Stimulated activated CD4-positive, alpha-beta T cell treated with anti-CD3 and anti-CD28 coated beads, Interleukin-4, amount 100 ng/mL, for 24 hours (primary cell): ENCODE results near the gene L1CAM.

Source experiments
- DNase-seq: peaks from one replicate; pipeline ENCODE4 v3.0.0-alpha.2; 2020

L1CAM gene

DNA sequence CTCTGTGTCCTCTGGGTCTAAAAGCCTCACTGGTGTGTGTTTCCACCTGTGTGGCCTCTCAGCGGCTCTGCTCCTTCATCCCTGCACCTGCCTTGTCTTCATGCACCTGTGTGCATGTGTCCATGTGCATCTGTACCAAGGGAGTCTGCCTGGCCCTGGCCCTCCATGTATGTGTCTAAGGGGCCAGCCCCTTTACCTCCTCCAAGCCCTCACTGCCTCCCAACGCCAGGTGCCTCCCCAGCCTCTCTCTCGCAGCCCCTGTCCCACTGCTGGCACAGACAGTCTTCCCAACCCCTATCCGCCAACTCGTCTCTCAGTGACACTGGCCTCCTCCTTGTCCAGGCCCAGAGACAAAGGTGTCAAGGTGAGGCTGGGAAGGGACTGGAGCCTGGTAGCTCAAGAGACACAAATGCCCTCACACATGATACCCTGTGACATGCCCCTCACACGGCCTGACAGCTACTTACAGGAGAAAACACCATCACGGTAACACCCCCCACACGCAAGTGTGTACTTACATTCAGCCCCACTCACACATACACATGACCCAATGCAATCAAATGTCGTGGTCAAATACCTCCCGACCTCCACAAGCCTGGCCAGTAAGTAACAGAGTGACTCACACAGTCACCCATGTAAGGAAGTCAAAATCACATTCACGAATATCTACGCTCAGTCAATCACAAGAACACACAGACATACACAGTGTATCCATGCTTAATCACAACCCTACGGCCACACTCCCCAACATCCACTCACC lies 11.4 kb downstream of the L1CAM start:
- DNase-seq = no peak

DNA sequence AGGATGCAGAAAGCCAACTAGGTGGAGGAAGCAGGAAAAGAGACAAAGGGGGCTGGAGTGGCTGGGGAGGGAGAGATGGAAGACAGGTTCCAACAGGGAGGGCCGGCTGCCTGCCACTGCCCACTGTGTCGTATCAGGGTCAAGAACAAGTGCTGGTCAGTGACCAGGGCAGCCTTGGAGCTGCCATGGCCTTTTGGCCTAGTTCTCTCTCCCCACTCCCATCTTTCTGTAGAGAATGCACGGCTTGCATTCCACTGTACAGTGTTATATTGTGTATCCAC lies 11.9 kb downstream of the L1CAM start:
- DNase-seq = no peak

DNA sequence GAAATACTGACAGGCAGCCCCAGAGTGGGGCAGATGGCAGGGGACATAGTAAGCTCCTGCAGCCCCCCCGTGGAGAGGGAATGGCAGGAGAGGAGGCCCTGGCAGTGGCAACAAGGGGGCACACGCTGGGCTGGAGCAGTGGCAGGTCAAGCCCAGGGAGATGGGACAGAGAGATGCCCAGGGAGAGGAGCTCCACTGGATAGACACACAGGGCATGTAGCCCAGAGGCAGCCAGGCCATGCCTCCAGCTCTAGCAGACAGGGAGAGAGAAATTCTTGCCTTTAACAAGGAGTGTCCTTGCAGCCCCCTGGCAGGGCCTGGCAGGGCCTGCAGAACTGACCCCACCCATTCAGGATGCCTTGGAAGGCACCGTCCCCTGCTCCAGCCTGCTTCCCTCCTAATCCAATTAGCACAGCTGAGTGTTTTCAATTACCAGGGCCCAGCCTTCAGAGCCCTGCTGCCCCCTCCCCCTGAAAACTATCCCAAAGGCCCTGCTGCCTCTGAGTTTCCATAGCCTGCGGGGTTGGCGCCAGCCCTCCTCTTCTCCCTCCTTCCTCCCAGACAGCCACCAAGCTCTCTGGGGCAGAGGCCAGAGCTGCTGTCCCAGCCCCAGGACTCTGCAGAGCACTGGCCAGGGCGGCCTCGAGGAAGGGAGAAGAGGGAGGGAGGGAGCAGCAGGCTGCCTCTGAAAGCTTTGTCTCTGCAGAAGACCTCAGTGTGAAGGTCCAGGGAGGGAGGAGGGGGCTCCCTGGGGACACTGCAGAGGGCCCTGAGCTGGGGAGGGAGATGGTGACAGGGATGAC lies 12.5 kb downstream of the L1CAM start:
- no peak for DNase-seq

DNA sequence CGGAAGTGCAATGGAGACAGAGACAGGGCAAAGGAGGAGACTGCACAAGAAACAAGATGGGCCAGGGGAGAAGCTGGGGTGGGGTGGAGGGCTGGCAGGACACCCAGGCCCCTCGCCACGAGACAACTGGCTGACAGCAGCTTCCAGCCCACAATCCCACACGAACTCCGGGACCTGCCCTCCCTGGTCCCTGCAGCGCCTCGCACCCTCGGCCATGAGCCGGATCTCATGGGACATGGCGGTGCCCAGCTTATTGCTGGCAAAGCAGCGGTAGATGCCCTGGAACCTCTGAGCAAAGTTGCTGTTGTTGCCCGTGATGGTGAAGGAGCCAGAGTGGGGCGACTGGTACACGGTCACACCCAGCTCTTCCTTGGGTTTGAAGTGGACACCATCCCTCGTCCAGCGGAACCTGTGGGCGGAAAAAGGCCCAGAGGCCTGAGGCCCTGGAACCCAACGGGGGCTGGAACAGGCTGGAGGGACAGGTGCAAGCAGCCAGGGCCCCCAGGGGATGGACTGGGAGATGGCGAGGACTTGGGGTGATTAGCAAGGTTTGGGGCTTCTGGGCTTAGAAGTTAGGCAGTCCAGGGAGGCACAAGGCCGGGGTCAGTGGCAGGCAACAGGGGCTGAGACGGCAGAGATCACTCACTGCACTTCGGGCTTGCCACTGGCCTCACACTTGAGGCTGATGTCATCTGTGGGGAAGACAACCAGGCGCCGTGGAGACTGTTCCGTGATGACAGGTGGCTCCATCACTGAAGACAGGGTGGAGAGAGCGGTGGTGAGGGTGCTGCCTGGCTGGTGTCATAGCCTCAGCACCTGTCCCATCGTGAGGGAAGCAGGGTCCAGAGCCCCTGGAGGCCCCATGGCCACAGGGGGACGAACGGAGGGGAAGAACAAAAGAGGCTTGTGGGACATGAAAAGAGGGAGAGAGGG lies 13.8 kb downstream of the L1CAM start:
- DNase-seq = no peak

- DNase-seq = no peak
These were observed 14.5 kb downstream of the L1CAM start for GRCh38 chrX:153871451-153871850.

- no peak for DNase-seq
These were observed 15.1 kb downstream of the L1CAM start for GRCh38 chrX:153870791-153871360.

GRCh38 chrX:153870288-153870690 lies 15.7 kb downstream of the L1CAM start:
- no peak for DNase-seq

- DNase-seq = no peak
These were observed 16.3 kb downstream of the L1CAM start for GRCh38 chrX:153869473-153870287.

DNA sequence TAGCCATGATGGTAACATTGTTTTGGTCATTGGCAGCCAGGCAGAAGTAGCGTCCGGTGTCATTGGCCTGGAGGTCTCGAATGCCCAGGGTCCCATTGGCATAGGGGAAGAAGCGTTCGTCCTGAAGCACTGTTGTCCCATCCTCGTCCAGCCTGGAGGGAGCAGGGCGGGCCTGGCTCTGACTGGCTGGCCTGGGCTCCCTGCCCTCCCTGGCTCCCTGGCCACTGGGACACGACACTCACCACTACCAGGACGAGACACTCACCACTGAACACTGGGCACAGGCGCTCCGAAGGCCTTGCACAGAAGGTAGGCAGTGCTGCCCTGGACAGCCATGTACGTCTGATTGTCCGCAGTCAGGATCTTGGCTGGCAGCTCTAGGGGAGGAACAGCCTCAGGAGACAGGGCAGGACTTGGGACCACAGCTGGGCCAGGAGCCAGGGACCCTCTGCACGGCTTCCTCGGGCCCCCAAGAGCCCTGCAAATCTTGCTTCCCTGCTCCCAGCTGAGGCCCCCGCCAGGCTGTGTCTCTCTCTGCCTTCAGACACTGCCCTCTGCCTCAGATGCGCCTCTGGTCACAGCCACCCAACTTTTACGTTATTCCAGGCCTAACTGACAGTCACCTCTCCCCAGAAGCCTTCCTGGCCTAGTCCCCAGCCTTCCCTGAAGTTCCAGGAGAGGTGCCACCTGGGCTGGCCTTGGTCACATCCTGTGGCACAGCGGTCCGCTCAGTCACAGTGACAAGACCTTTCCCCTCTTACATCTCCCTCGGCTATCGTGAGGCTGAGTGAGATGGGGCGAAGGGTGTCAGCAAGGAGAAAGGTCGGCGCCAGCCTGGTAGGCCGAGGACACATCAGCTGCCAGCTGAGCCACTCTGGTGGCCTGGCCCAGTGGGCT lies 17.1 kb downstream of the L1CAM start:
- no peak for DNase-seq

DNA sequence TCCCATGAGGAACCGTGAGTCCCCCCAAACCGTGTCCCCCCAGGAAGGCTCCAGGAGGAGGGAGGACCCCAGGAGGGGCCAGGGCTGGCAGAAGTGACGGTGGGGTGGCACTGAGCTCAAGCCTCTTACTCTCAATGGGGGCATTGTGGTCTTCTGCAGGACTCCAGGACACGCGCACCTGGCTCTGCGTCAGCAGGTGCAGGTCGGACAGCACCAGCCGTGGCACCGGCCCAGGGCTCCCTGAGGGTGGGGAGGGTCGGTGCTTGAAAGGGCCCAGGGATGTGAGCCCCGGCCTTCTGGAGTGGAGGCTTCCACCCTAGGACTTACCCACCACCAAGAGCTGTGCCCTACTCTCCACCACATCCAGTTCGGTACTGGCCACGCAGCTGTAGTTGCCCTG lies 18.3 kb downstream of the L1CAM start:
- DNase-seq = no peak

GRCh38 chrX:153867139-153867538 lies 18.8 kb downstream of the L1CAM start:
- no peak for DNase-seq

GRCh38 chrX:153866302-153867019 lies 19.5 kb downstream of the L1CAM start:
- DNase-seq = no peak

DNA sequence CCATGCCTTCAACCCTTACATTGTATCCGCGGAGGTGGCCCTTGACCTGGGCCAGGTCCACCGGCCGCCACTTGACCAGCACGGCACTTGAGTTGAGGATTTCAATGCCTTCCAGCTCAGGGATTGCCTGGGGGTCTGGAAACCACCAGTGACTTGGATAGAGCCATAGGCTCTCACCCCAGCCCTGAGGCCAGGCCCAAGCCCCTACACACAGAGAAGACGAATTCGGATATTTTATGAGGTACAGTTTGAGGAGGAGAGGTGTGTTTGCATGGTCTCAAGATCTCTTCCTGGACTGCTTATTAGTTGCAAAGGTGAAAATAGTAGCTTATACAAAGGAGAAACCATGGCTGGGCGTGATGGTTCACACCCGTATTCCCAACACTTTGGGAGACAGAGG lies 20.3 kb downstream of the L1CAM start:
- no peak for DNase-seq

DNA sequence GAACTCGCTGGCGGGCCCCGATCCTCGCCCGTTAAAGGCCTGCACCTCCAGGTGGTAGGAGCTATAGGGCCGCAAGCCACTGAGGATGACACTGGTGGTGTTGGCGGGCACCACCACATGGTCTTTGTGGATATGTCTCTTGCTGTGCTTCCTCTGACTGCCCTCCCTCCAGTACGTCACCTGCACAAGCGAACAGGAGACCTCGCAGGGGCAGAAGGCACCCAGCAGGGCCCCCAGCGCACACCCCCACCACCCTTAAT lies 20.7 kb downstream of the L1CAM start:
- no peak for DNase-seq

- DNase-seq = no peak
These were observed 21.2 kb downstream of the L1CAM start for GRCh38 chrX:153864561-153865320.

- DNase-seq = no peak
These were observed 21.9 kb downstream of the L1CAM start for GRCh38 chrX:153864101-153864500.

DNA sequence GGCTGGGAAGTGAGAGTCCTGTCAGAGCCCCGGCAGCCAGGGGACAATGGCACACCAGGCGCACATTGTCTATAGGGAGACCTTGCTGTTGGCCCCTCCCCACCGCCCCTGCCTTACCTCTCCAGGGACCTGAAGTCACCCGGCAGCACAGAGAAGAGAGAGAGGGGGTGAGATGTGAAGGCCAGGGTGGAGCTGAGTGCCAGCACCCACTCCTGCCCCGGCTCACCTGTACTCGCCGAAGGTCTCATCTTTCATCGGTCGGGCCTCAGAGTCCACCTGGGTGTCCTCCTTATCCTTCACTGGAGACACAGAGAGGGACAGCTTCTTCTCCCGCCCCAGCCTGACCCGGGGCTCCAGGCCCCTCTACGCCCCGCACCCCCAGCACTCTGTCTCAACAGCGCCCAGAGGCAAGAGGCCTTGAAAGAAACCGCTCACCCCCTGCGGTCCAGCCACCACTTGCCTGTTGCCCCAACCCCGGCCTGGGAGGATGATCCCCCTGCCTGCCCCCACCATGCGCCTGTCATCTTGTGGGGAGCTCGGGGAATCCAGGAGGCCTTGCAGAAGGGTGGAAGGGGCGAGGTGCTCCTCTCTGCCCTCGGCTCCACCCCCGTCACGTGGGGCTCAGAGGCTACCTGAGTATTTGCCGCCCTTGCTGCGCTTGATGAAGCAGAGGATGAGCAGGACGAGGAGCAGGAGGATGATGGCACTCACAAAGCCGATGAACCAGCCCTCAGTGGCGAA lies 22.6 kb downstream of the L1CAM start:
- no peak for DNase-seq

DNA sequence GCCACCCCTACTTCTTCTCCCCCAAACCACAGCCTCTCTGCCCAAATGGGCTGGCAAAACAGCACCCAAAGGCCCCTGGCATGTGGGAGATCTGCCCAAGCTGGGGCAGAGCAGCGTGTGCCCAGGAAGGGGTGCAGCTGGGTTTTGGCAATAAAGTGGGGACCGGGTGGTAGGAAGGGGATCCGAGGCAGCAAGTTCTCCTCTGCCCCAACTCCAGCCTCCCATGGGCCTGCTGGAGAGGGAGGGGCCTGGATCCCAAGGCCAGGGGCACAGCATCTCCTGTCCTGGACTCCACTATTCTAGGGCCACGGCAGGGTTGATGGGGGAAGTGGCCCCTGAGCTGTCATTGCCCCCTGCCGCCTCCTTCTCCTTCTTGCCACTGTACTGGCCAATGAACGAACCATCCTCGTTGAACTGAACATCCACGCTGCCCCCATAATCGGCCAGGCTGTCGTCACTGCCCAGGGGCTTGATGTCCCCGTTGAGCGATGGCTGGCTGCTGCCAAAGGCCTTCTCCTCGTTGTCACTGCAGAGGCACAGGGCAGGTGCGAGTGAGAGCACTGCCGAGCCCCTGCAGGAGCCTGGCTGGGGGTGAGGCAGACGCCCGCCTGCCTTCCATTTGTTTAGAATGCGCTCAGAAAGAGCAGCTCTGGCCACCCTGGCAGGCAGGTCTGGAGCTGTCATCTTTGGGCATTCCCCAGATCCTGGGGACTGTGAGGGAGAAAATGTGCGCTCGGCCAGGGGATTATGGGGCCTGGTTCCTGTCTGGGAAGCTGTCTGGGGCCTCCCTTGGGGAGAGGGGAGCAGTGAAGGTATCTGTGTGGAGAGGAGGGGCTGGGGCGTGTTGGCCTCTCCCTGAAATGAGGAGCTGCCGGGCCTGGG lies 23.4 kb downstream of the L1CAM start:
- DNase-seq = no peak
